Measurements from ENCODE around the gene PRR20C.
"Not testable (repeated sequence)": the region's sequence is repeated elsewhere in the genome, so short reads cannot be mapped to it uniquely, and the experiment has no call there.

PRR20C gene

GRCh38 chr13:57160332-57160731 is 6.5 kb downstream of the PRR20C start, which contains the start of gene PRR20D:
Gene PRR20D (plus strand): TSS chr13:57160632. CDS start chr13:57161019, 387 bp downstream.
- DNase-seq (ENCODE audit: extremely low read depth, low read depth); H3K4me3 ChIP-seq (replicated peaks; ENCODE audit: low read depth, low read length): not testable (repeated sequence)

- not testable (repeated sequence) for H3K4me3 ChIP-seq (replicated peaks; ENCODE audit: low read depth, low read length); DNase-seq (ENCODE audit: extremely low read depth, low read depth)
These were observed 13.0 kb downstream of the PRR20C start, which contains the start of gene PRR20E for GRCh38 chr13:57166897-57167296. Gene PRR20E (plus strand): TSS chr13:57167197. CDS start chr13:57167584, 387 bp downstream.

GRCh38 chr13:57191667-57192066 is 37.8 kb downstream of the PRR20C start:
- no peak for TF ChIP-seq CTCF (IDR thresholded peaks at IDR 0.05; ENCODE audit: low read depth, low read length, missing control alignments)
- H3K4me3 ChIP-seq (replicated peaks; ENCODE audit: low read depth, low read length), result no peak overlapping the region
- DNase-seq (ENCODE audit: extremely low read depth, low read depth), result no peak

All from HFF-Myc (cell line).